Measurements from ENCODE around the gene AACS. TPM values are rescaled to one million over a fixed set of nuclear protein-coding genes. Genes with fewer than 3 reads are reported as not detected.

Gene AACS
- total and polyA plus RNA-seq, 2 of the 8 experiments (the other 6 are each of a cell fraction or from before 2014, with no cell fraction given): 51.9 to 52.4 TPM

DNA sequence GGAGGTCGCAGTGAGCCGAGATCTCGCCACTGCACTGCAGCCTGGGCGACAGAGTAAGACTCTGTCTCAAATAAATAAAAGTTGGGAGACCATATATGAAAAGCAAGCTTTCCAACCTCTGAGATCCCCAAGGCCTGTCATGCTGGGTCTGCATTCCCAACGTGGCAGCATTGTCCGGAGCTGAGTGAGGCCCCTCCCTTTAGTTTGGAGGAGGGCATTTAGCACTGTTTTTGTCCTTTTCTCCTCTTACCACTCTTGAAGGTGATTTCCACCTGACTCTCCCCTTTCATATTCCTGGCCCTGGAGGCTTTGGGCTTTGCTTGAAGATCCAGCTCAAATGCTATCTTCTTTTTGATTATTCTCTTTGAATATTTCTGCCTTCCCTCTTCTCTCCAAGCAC is 3.2 kb downstream of the AACS start (continued):
- TF ChIP-seq POU5F1 (IDR thresholded peaks at IDR 0.05; ENCODE audit: low read depth, low read length) (no peak), EGR1 (IDR thresholded peaks at IDR 0.05; ENCODE audit: borderline replicate concordance, low read depth, low read length) (no peak)

Measured in H1 (cell line).